Natural killer cell (primary cell): Measurements from ENCODE around the gene VAT1. TPM values are rescaled to one million over a fixed set of nuclear protein-coding genes. Genes with fewer than 3 reads are reported as not detected.
"Not testable (repeated sequence)": the region's sequence is repeated elsewhere in the genome, so short reads cannot be mapped to it uniquely, and the experiment has no call there.

Experiments
- ATAC-seq, 3 donors: fragments of 150-1000 bp in 2 of 3; fragments of 200-7000 bp in 1 of 3; cut with Tn5 transposase; 1 replicate in 1 of 3; 2 replicates in 2 of 3; pipeline ENCODE4 v1.10.0; 2021; ENCODE audit warnings: mild to moderate bottlenecking in 2 of 3, moderate library complexity in 2 of 3
- DNase-seq, 2 donors: peaks; one replicate each; pipeline versions ENCODE4 v3.0.0 to v3.0.0-alpha.2; 2013 to 2021; ENCODE audit warnings: mixed read lengths in 1 of 2
- H3K27ac ChIP-seq: one replicate; pipeline ENCODE4 v1.5.1; 2013; ENCODE audit warnings: mild to moderate bottlenecking, low read length
- H3K27me3 ChIP-seq: one replicate; pipeline ENCODE4 v1.6.1; 2013; ENCODE audit warnings: low read length; ENCODE audit not compliant: control insufficient read depth, insufficient read depth
- H3K36me3 ChIP-seq: one replicate; pipeline ENCODE4 v1.6.1; 2013; ENCODE audit warnings: low read length; ENCODE audit not compliant: control insufficient read depth, insufficient read depth
- H3K4me1 ChIP-seq: one replicate; pipeline ENCODE4 v1.6.1; 2013; ENCODE audit warnings: low read length; ENCODE audit not compliant: control insufficient read depth, insufficient read depth
- H3K4me3 ChIP-seq: one replicate; pipeline ENCODE4 v1.5.1; 2013; ENCODE audit warnings: low read length
- H3K9me3 ChIP-seq: one replicate; pipeline ENCODE4 v1.6.1; 2013; ENCODE audit warnings: low read length; ENCODE audit not compliant: control insufficient read depth, insufficient read depth
- H3K27ac Mint-ChIP-seq, 2 donors: one replicate each; pipeline ENCODE4 v1.8.0; 2022; ENCODE audit warnings: mild to moderate bottlenecking in 2 of 2, mixed read lengths in 2 of 2, moderate library complexity in 1 of 2
- H3K27me3 Mint-ChIP-seq, 2 donors: one replicate each; pipeline ENCODE4 v1.8.0; 2022; ENCODE audit warnings: low read depth in 2 of 2, mixed read lengths in 2 of 2
- H3K36me3 Mint-ChIP-seq: one replicate; pipeline ENCODE4 v1.8.0; 2022; ENCODE audit warnings: mixed read lengths
- H3K4me1 Mint-ChIP-seq, 2 donors: one replicate each; pipeline ENCODE4 v1.8.0; 2022; ENCODE audit warnings: mixed read lengths in 2 of 2
- H3K4me3 Mint-ChIP-seq: one replicate; pipeline ENCODE4 v1.8.0; 2022; ENCODE audit warnings: mild to moderate bottlenecking, moderate library complexity, mixed read lengths
- H3K9me3 Mint-ChIP-seq, 2 donors: one replicate each; pipeline ENCODE4 v1.8.0; 2022; ENCODE audit warnings: mixed read lengths in 2 of 2
- CTCF ChIP-seq: fragments of 200-600 bp; IDR thresholded peaks from one replicate; pipeline ENCODE4 v1.8.0; 2022; ENCODE audit warnings: antibody characterized with exemption
- WGBS: methylation state at CpG from one replicate; pipeline ENCODE4 v1.1.7; 2013; ENCODE audit warnings: missing lambda C conversion rate; ENCODE audit not compliant: insufficient coverage; 5-methylcytosine and 5-hydroxymethylcytosine counted together
- intact Hi-C: fragments of 100-400 bp; cut with micrococcal nuclease; formaldehyde crosslinking; loops from one replicate; pipeline ENCODE4 v1.14.2; 2022
- total RNA-seq, 4 donors: library from RNA; stranded (reverse); fragments of 120-200 nt in 1 of 4; gene quantifications; one replicate each; pipeline versions ENCODE4 v1.2.3 to v1.2.4, GENCODE V29; 2013 to 2022

The VAT1 gene
- total RNA-seq, 3 donors from 2014 or later (not counting 1 experiment from before 2014, with no cell fraction given), result 21.1 to 32.1 (median 31.9) TPM

- no peaks in the 10 kb centered on the region for H3K9me3 Mint-ChIP-seq
- no peak overlapping the region for H3K4me3 Mint-ChIP-seq
- intact Hi-C loops, result no loop called here
- Histone ChIP-seq H3K4me1 (no peaks in the 10 kb centered on the region), H3K27me3 (no peaks in the 10 kb centered on the region), H3K27ac (no peak overlapping the region), H3K9me3 (no peaks in the 10 kb centered on the region), H3K4me3 (no peak overlapping the region), H3K36me3 (no peaks in the 10 kb centered on the region)
- no peak overlapping the region for H3K27ac Mint-ChIP-seq
- no peaks in the 10 kb centered on the region for H3K36me3 Mint-ChIP-seq
- 95% methylated on average over 7 of the region's 7 CpGs for WGBS
- ATAC-seq (no peak), DNase-seq (no peak)
- no peaks in the 10 kb centered on the region for H3K4me1 Mint-ChIP-seq
- H3K27me3 Mint-ChIP-seq, result no peaks in the 10 kb centered on the region
- TF ChIP-seq CTCF, result no peak
Observed at GRCh38 chr17:43056051-43056450, 33.9 kb upstream of the VAT1 start.

GRCh38 chr17:43053008-43053407 lies 30.8 kb upstream of the VAT1 start:
- H3K9me3 ChIP-seq, DNase-seq, H3K27me3 Mint-ChIP-seq, H3K4me1 Mint-ChIP-seq, intact Hi-C loops, H3K4me1 ChIP-seq, H3K36me3 Mint-ChIP-seq, H3K27me3 ChIP-seq, H3K4me3 ChIP-seq, H3K36me3 ChIP-seq, H3K4me3 Mint-ChIP-seq, ATAC-seq, H3K27ac Mint-ChIP-seq, H3K9me3 Mint-ChIP-seq, H3K27ac ChIP-seq: not testable (repeated sequence)
- WGBS, result 97% methylated on average over 7 of the region's 7 CpGs

GRCh38 chr17:43051969-43052368 lies 29.8 kb upstream of the VAT1 start:
- Histone ChIP-seq H3K4me3 (no peak overlapping the region), H3K9me3 (no peaks in the 10 kb centered on the region), H3K4me1 (no peaks in the 10 kb centered on the region), H3K27me3 (no peaks in the 10 kb centered on the region), H3K36me3 (no peaks in the 10 kb centered on the region), H3K27ac (no peak overlapping the region)
- intact Hi-C loops, result no loop called here
- no peak for ATAC-seq
- Mint-ChIP-seq H3K9me3 (no peaks in the 10 kb centered on the region), H3K27ac (no peak overlapping the region), H3K4me1 (no peaks in the 10 kb centered on the region), H3K4me3 (no peak overlapping the region), H3K27me3 (no peaks in the 10 kb centered on the region), H3K36me3 (no peaks in the 10 kb centered on the region)
- 100% methylated on average over 1 of the region's 1 CpG for WGBS
- no peak for TF ChIP-seq CTCF
- no peak for DNase-seq

- Histone ChIP-seq H3K4me1 (no peaks in the 10 kb centered on the region), H3K36me3 (no peaks in the 10 kb centered on the region), H3K27me3 (no peaks in the 10 kb centered on the region), H3K4me3 (no peak overlapping the region), H3K9me3 (no peaks in the 10 kb centered on the region), H3K27ac (no peak overlapping the region)
- no peaks in the 10 kb centered on the region for H3K4me1 Mint-ChIP-seq
- H3K4me3 Mint-ChIP-seq, result no peak overlapping the region
- no peak for TF ChIP-seq CTCF
- no peak for ATAC-seq
- H3K9me3 Mint-ChIP-seq, result no peaks in the 10 kb centered on the region
- 98% methylated on average over 3 of the region's 4 CpGs for WGBS
- intact Hi-C loops, result no loop called here
- no peaks in the 10 kb centered on the region for H3K27me3 Mint-ChIP-seq
- H3K36me3 Mint-ChIP-seq, result no peaks in the 10 kb centered on the region
- no peak for DNase-seq
- H3K27ac Mint-ChIP-seq, result no peak overlapping the region
Observed at GRCh38 chr17:43044024-43044423, 21.8 kb upstream of the VAT1 start.
